ENCODE measurements around the gene EFNB1. TPM values are rescaled to one million over a fixed set of nuclear protein-coding genes. Genes with fewer than 3 reads are reported as not detected.

The EFNB1 gene
- total and polyA plus RNA-seq, 2 of the 8 experiments (the other 6 are each of a cell fraction or from before 2014, with no cell fraction given), result 2.3 to 5.4 TPM

DNA sequence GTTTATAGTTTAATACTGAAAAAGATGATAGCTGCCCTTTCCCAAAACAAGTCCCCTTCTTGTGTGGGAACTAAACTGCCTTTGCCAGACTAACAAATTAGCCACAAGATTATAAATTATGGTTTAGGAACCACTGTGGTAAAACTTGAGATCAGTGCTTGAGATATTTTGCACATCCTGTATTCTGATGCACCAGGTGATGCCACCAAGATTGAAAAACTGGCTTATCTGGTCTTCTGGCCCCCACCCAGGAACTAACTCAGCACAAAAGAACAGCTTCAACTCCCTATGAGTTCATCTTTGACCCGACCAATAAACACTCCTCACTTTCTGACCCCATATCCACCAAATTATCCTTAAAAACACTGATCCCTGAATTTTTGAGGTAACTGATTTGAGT lies 36.7 kb upstream of the EFNB1 start:
- Histone ChIP-seq H2BK12ac (ENCODE audit: low read depth, low read length) (no peak overlapping the region), H3K27me3 (replicated peaks in 1 of 4; ENCODE audit: control insufficient read depth in 3 of 4, extremely low read depth in 1 of 4, insufficient read depth in 3 of 4, low read length in 3 of 4) (no peaks in the 10 kb centered on the region), H3K4me2 (ENCODE audit: insufficient read depth in 1 of 2, low read depth in 2 of 2, low read length in 2 of 2) (no peak overlapping the region), H3K56ac (replicated peaks; ENCODE audit: insufficient read length, low read depth, low read length) (no peak overlapping the region), H3K27ac (ENCODE audit: low read depth, low read length) (no peak overlapping the region), H3K4ac (replicated peaks; ENCODE audit: insufficient read length, low read depth, low read length) (no peak overlapping the region), H2AFZ (ENCODE audit: low read length) (no peak overlapping the region), H3K23me2 (ENCODE audit: low read depth, low read length) (no peaks in the 10 kb centered on the region), H4K91ac (replicated peaks; ENCODE audit: insufficient read length, low read length) (no peak overlapping the region), H3K14ac (ENCODE audit: insufficient read length) (no peak overlapping the region), H3K4me3 (ENCODE audit: extremely low read depth in 1 of 4, insufficient read depth in 2 of 4, low read depth in 3 of 4, low read length in 4 of 4) (no peak overlapping the region), H2BK120ac (replicated peaks; ENCODE audit: low read depth, low read length) (no peak overlapping the region), H4K20me1 (replicated peaks in 1 of 2; ENCODE audit: control insufficient read depth in 1 of 2, insufficient read depth in 2 of 2, low read length in 2 of 2) (no peaks in the 10 kb centered on the region), H3K9me3 (ENCODE audit: insufficient read depth in 2 of 2, low read depth in 1 of 2, low read length in 1 of 2) (no peaks in the 10 kb centered on the region), H2BK5ac (ENCODE audit: low read depth, low read length) (no peak overlapping the region), H2BK20ac (ENCODE audit: low read length) (no peak overlapping the region), H3K18ac (ENCODE audit: extremely low read depth, low read length) (no peak overlapping the region), H3K79me1 (ENCODE audit: low read depth, low read length) (no peaks in the 10 kb centered on the region), H2BK15ac (ENCODE audit: low read length) (no peak overlapping the region), H4K5ac (ENCODE audit: insufficient read length, low read depth, low read length) (no peak overlapping the region), H3K79me2 (ENCODE audit: control insufficient read depth in 1 of 2, insufficient read depth in 2 of 2, low read length in 2 of 2) (no peaks in the 10 kb centered on the region), H4K8ac (ENCODE audit: extremely low read depth, insufficient read depth, low read length) (no peak overlapping the region), H3K36me3 (ENCODE audit: control insufficient read depth in 2 of 4, insufficient read depth in 4 of 4, low read length in 3 of 4) (no peaks in the 10 kb centered on the region), H3K9ac (replicated peaks in 1 of 4; ENCODE audit: extremely low read depth in 1 of 4, low read depth in 3 of 4, low read length in 3 of 4) (no peak overlapping the region), H3K23ac (ENCODE audit: insufficient read length) (no peak overlapping the region), H2AK5ac (ENCODE audit: low read depth, low read length) (no peak overlapping the region), H3K4me1 (replicated peaks in 1 of 4; ENCODE audit: control insufficient read depth in 3 of 4, insufficient read depth in 4 of 4, low read length in 3 of 4) (no peaks in the 10 kb centered on the region)
- FAIRE-seq (no peak), DNase-seq (ENCODE audit: low read depth in 1 of 2, low spot score in 2 of 2) (no peak)
- CTCF ChIA-PET (ENCODE audit: partially characterized antibody), result interaction anchor here (1.2 kb wide), 1 partner anchor 15 kb away, joined by 3 read pairs; no protein-coding TSS in a partner anchor
- TF ChIP-seq POLR2AphosphoS5 (IDR thresholded peaks at IDR 0.05; ENCODE audit: low read depth, low read length), result no peak
- no peak for TF ChIP-seq KDM5A (IDR thresholded peaks at IDR 0.05; ENCODE audit: low read length)
- TF ChIP-seq, protein P1, sequence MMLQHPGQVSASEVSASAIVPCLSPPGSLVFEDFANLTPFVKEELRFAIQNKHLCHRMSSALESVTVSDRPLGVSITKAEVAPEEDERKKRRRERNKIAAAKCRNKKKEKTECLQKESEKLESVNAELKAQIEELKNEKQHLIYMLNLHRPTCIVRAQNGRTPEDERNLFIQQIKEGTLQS (IDR thresholded peaks at IDR 0.05; ENCODE audit: insufficient read depth, low read depth, low read length), result no peak
- TF ChIP-seq TBP (IDR thresholded peaks at IDR 0.05; ENCODE audit: low read depth, low read length), result no peak
- TF ChIP-seq, protein P2, sequence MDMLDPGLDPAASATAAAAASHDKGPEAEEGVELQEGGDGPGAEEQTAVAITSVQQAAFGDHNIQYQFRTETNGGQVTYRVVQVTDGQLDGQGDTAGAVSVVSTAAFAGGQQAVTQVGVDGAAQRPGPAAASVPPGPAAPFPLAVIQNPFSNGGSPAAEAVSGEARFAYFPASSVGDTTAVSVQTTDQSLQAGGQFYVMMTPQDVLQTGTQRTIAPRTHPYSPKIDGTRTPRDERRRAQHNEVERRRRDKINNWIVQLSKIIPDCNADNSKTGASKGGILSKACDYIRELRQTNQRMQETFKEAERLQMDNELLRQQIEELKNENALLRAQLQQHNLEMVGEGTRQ (IDR thresholded peaks at IDR 0.05; ENCODE audit: low read length), result no peak
- TF ChIP-seq TEAD4 (IDR thresholded peaks at IDR 0.05; ENCODE audit: low read depth, low read length), result no peak
- no peak for TF ChIP-seq RFX5 (IDR thresholded peaks at IDR 0.05; ENCODE audit: borderline replicate concordance, low read depth, low read length)
- TF ChIP-seq GABPA (IDR thresholded peaks at IDR 0.05; ENCODE audit: borderline replicate concordance, insufficient read depth, low read length), result no peak
- no peak for TF ChIP-seq POLR2A (IDR thresholded peaks at IDR 0.05; ENCODE audit: control extremely low read depth in 1 of 2, low read depth in 2 of 2, low read length in 2 of 2)
- no peak for TF ChIP-seq ASH2L (IDR thresholded peaks at IDR 0.05; ENCODE audit: low read length)
- no peak for TF ChIP-seq RBBP5 (IDR thresholded peaks at IDR 0.05; ENCODE audit: borderline replicate concordance, low read depth, low read length)
- no peak for TF ChIP-seq NANOG (IDR thresholded peaks at IDR 0.05; ENCODE audit: insufficient read depth, low read depth, low read length, poor library complexity, severe bottlenecking)
- no peak for TF ChIP-seq SRF (IDR thresholded peaks at IDR 0.05; ENCODE audit: low read depth, low read length)
- TF ChIP-seq HDAC6 (IDR thresholded peaks at IDR 0.05; ENCODE audit: low read depth, low read length), result no peak
- 45% methylated on average over 1 of the region's 1 CpG; no CpG with 5 or more reads in 1 of the 2 experiments for WGBS, 2 experiments (ENCODE audit: extremely low coverage in 1 of 2, insufficient coverage in 1 of 2, insufficient read length in 1 of 2, insufficient replicate concordance in 2 of 2, low coverage in 1 of 2, low lambda C conversion rate in 2 of 2, missing lambda C conversion rate in 1 of 2)
- POLR2A ChIA-PET (ENCODE audit: partially characterized antibody), result no interaction called here
